ENCODE measurements around the gene KRT35.

The KRT35 gene

GRCh38 chr17:41510251-41511065 is 29.5 kb upstream of the KRT35 start:
- Histone ChIP-seq H4K5ac (ENCODE audit: low read length) (no peak overlapping the region), H3K4me1 (ENCODE audit: control insufficient read depth, low read depth, low read length) (peaks cover 6% of the 10 kb centered on the region), H3K9ac (ENCODE audit: low read length) (no peak overlapping the region), H3K27ac (ENCODE audit: low read depth, low read length) (no peak overlapping the region), H3K4me3 (ENCODE audit: low read length) (no peak overlapping the region), H2BK5ac (ENCODE audit: low read length) (no peak overlapping the region), H3K79me1 (ENCODE audit: low read length) (no peaks in the 10 kb centered on the region), H3K36me3 (ENCODE audit: control insufficient read depth, insufficient read depth, low read length) (no peaks in the 10 kb centered on the region), H3K79me2 (ENCODE audit: control insufficient read depth, insufficient read depth, low read length) (no peaks in the 10 kb centered on the region), H3K4ac (ENCODE audit: low read depth, low read length) (peak overlapping the region; percentile 6), H3K56ac (ENCODE audit: low read length) (no peak overlapping the region), H3K4me2 (ENCODE audit: low read length) (no peak overlapping the region), H3K27me3 (ENCODE audit: insufficient read depth, low read length, poor library complexity) (no peaks in the 10 kb centered on the region), H3K23ac (ENCODE audit: low read length) (no peak overlapping the region), H2AK5ac (ENCODE audit: low read length) (no peak overlapping the region), H4K8ac (ENCODE audit: low read depth, low read length) (no peak overlapping the region), H2BK120ac (ENCODE audit: low read depth, low read length) (no peak overlapping the region), H3K18ac (ENCODE audit: low read length) (no peak overlapping the region), H2BK15ac (replicated peaks; ENCODE audit: low read depth) (no peak overlapping the region)
- WGBS (ENCODE audit: extremely low coverage, insufficient coverage, low lambda C conversion rate) = no CpG with 5 or more reads among the region's 7 CpGs
- peak; percentile 80 for DNase-seq

GRCh38 chr17:41507315-41507880 is 26.4 kb upstream of the KRT35 start:
- WGBS (ENCODE audit: extremely low coverage, insufficient coverage, low lambda C conversion rate) = no CpG with 5 or more reads among the region's 10 CpGs
- no peaks in the 10 kb centered on the region for H3K79me1 ChIP-seq (ENCODE audit: low read length)
- H2BK5ac ChIP-seq (ENCODE audit: low read length) = no peak overlapping the region
- no peak overlapping the region for H4K5ac ChIP-seq (ENCODE audit: low read length)
- H3K9ac ChIP-seq (ENCODE audit: low read length) = no peak overlapping the region
- no peak overlapping the region for H3K4me3 ChIP-seq (ENCODE audit: low read length)
- H2BK120ac ChIP-seq (ENCODE audit: low read depth, low read length) = no peak overlapping the region
- no peaks in the 10 kb centered on the region for H3K27me3 ChIP-seq (ENCODE audit: insufficient read depth, low read length, poor library complexity)
- no peak overlapping the region for H3K56ac ChIP-seq (ENCODE audit: low read length)
- no peak overlapping the region for H3K18ac ChIP-seq (ENCODE audit: low read length)
- H3K79me2 ChIP-seq (ENCODE audit: control insufficient read depth, insufficient read depth, low read length) = no peaks in the 10 kb centered on the region
- no peak overlapping the region for H2BK15ac ChIP-seq (replicated peaks; ENCODE audit: low read depth)
- no peaks in the 10 kb centered on the region for H3K36me3 ChIP-seq (ENCODE audit: control insufficient read depth, insufficient read depth, low read length)
- peaks cover 6% of the 10 kb centered on the region for H3K4me1 ChIP-seq (ENCODE audit: control insufficient read depth, low read depth, low read length)
- H3K4ac ChIP-seq (ENCODE audit: low read depth, low read length) = no peak overlapping the region
- no peak overlapping the region for H4K8ac ChIP-seq (ENCODE audit: low read depth, low read length)
- no peak overlapping the region for H3K23ac ChIP-seq (ENCODE audit: low read length)
- DNase-seq = no peak
- H3K4me2 ChIP-seq (ENCODE audit: low read length) = no peak overlapping the region
- H2AK5ac ChIP-seq (ENCODE audit: low read length) = no peak overlapping the region
- no peak overlapping the region for H3K27ac ChIP-seq (ENCODE audit: low read depth, low read length)

- Histone ChIP-seq H3K4ac (ENCODE audit: low read depth, low read length) (no peak overlapping the region), H3K56ac (ENCODE audit: low read length) (no peak overlapping the region), H3K4me2 (ENCODE audit: low read length) (no peak overlapping the region), H3K4me3 (ENCODE audit: low read length) (no peak overlapping the region), H3K9ac (ENCODE audit: low read length) (no peak overlapping the region), H2BK120ac (ENCODE audit: low read depth, low read length) (no peak overlapping the region), H2BK5ac (ENCODE audit: low read length) (no peak overlapping the region), H2AK5ac (ENCODE audit: low read length) (no peak overlapping the region), H2BK15ac (replicated peaks; ENCODE audit: low read depth) (no peak overlapping the region), H3K27me3 (ENCODE audit: insufficient read depth, low read length, poor library complexity) (no peaks in the 10 kb centered on the region), H3K23ac (ENCODE audit: low read length) (no peak overlapping the region), H3K18ac (ENCODE audit: low read length) (no peak overlapping the region), H4K5ac (ENCODE audit: low read length) (no peak overlapping the region), H3K4me1 (ENCODE audit: control insufficient read depth, low read depth, low read length) (peaks cover 6% of the 10 kb centered on the region), H3K27ac (ENCODE audit: low read depth, low read length) (no peak overlapping the region), H3K79me1 (ENCODE audit: low read length) (no peaks in the 10 kb centered on the region), H3K36me3 (ENCODE audit: control insufficient read depth, insufficient read depth, low read length) (no peaks in the 10 kb centered on the region), H4K8ac (ENCODE audit: low read depth, low read length) (no peak overlapping the region), H3K79me2 (ENCODE audit: control insufficient read depth, insufficient read depth, low read length) (no peaks in the 10 kb centered on the region)
- DNase-seq = no peak
- no CpG with 5 or more reads among the region's 14 CpGs for WGBS (ENCODE audit: extremely low coverage, insufficient coverage, low lambda C conversion rate)
Measured at GRCh38 chr17:41505809-41506767, 25.1 kb upstream of the KRT35 start.

- Histone ChIP-seq H3K4ac (ENCODE audit: low read depth, low read length) (no peak within 1 kb of the TSS), H3K79me1 (ENCODE audit: low read length) (no peaks in the 10 kb centered on the region), H4K5ac (ENCODE audit: low read length) (no peak within 1 kb of the TSS), H3K36me3 (ENCODE audit: control insufficient read depth, insufficient read depth, low read length) (no peaks in the 10 kb centered on the region), H3K79me2 (ENCODE audit: control insufficient read depth, insufficient read depth, low read length) (no peaks in the 10 kb centered on the region), H2BK120ac (ENCODE audit: low read depth, low read length) (no peak within 1 kb of the TSS), H3K9ac (ENCODE audit: low read length) (no peak within 1 kb of the TSS), H4K8ac (ENCODE audit: low read depth, low read length) (no peak within 1 kb of the TSS), H3K27me3 (ENCODE audit: insufficient read depth, low read length, poor library complexity) (no peaks in the 10 kb centered on the region), H3K4me1 (ENCODE audit: control insufficient read depth, low read depth, low read length) (peaks cover 8% of the 10 kb centered on the region), H3K27ac (ENCODE audit: low read depth, low read length) (no peak within 1 kb of the TSS), H2BK5ac (ENCODE audit: low read length) (no peak within 1 kb of the TSS), H2AK5ac (ENCODE audit: low read length) (no peak within 1 kb of the TSS), H3K18ac (ENCODE audit: low read length) (no peak within 1 kb of the TSS), H3K23ac (ENCODE audit: low read length) (no peak within 1 kb of the TSS), H3K4me3 (ENCODE audit: low read length) (no peak within 1 kb of the TSS), H3K4me2 (ENCODE audit: low read length) (no peak within 1 kb of the TSS), H2BK15ac (replicated peaks; ENCODE audit: low read depth) (no peak within 1 kb of the TSS), H3K56ac (ENCODE audit: low read length) (no peak within 1 kb of the TSS)
- WGBS (ENCODE audit: extremely low coverage, insufficient coverage, low lambda C conversion rate) = no CpG with 5 or more reads among the region's 17 CpGs
- no peak for DNase-seq
Measured at GRCh38 chr17:41505007-41505808, 24.3 kb upstream of the KRT35 start, which contains the start of gene KRT13. KRT13 (minus strand) TSS chr17:41505612; CDS start chr17:41505550, 62 bp downstream.

- H3K4me3 ChIP-seq (ENCODE audit: low read length) = no peak overlapping the region
- no peak overlapping the region for H3K27ac ChIP-seq (ENCODE audit: low read depth, low read length)
- no peaks in the 10 kb centered on the region for H3K27me3 ChIP-seq (ENCODE audit: insufficient read depth, low read length, poor library complexity)
- no peaks in the 10 kb centered on the region for H3K36me3 ChIP-seq (ENCODE audit: control insufficient read depth, insufficient read depth, low read length)
- no peak overlapping the region for H3K23ac ChIP-seq (ENCODE audit: low read length)
- H3K9ac ChIP-seq (ENCODE audit: low read length) = no peak overlapping the region
- H4K8ac ChIP-seq (ENCODE audit: low read depth, low read length) = no peak overlapping the region
- no peak overlapping the region for H3K56ac ChIP-seq (ENCODE audit: low read length)
- H3K4me1 ChIP-seq (ENCODE audit: control insufficient read depth, low read depth, low read length) = peaks cover 8% of the 10 kb centered on the region
- no peaks in the 10 kb centered on the region for H3K79me1 ChIP-seq (ENCODE audit: low read length)
- WGBS (ENCODE audit: extremely low coverage, insufficient coverage, low lambda C conversion rate) = no CpG with 5 or more reads among the region's 8 CpGs
- H2BK15ac ChIP-seq (replicated peaks; ENCODE audit: low read depth) = no peak overlapping the region
- no peak overlapping the region for H3K18ac ChIP-seq (ENCODE audit: low read length)
- no peak overlapping the region for H2BK120ac ChIP-seq (ENCODE audit: low read depth, low read length)
- no peak for DNase-seq
- no peak overlapping the region for H4K5ac ChIP-seq (ENCODE audit: low read length)
- H3K4me2 ChIP-seq (ENCODE audit: low read length) = no peak overlapping the region
- H3K79me2 ChIP-seq (ENCODE audit: control insufficient read depth, insufficient read depth, low read length) = no peaks in the 10 kb centered on the region
- H2AK5ac ChIP-seq (ENCODE audit: low read length) = no peak overlapping the region
- no peak overlapping the region for H3K4ac ChIP-seq (ENCODE audit: low read depth, low read length)
- no peak overlapping the region for H2BK5ac ChIP-seq (ENCODE audit: low read length)
Measured at GRCh38 chr17:41504246-41504977, 23.5 kb upstream of the KRT35 start.
